Neuronal stem cell (in vitro differentiated cells): ENCODE results near the gene ST3GAL2. TPM values are rescaled to one million over a fixed set of nuclear protein-coding genes. Genes with fewer than 3 reads are reported as not detected.

Experiments
- small RNA-seq: library from polyadenylated mRNA; stranded (forward); fragments of <200 nt; extraction: miRNeasy Mini kit (QIAGEN cat#:217004); gene quantifications from one replicate; pipeline ENCODE3, GENCODE V24; 2013; ENCODE audit not compliant: insufficient read depth

The ST3GAL2 gene

Small RNA genes within 50 kb of the gene (small RNA-seq; reads per million reads assigned to genes)
- gene RNU6-23P, result 1.2 reads per million
- not detected for gene RPS27P26
